Neural progenitor cell (in vitro differentiated cells): Measurements from ENCODE around the gene ACCS.

Experiments
- EZH2 ChIP-seq: fragments of 200-600 bp; sonication (generic); IDR thresholded peaks from 2 replicates; pipeline ENCODE4 v1.6.1; 2017; ENCODE audit warnings: antibody characterized with exemption, mild to moderate bottlenecking, moderate library complexity
- TF ChIP-seq, protein P1 (sequence below): fragments of 200-600 bp; sonication (generic); IDR thresholded peaks from 2 replicates; pipeline ENCODE4 v1.5.1; 2017; ENCODE audit warnings: antibody characterized with exemption, mild to moderate bottlenecking

DNA sequence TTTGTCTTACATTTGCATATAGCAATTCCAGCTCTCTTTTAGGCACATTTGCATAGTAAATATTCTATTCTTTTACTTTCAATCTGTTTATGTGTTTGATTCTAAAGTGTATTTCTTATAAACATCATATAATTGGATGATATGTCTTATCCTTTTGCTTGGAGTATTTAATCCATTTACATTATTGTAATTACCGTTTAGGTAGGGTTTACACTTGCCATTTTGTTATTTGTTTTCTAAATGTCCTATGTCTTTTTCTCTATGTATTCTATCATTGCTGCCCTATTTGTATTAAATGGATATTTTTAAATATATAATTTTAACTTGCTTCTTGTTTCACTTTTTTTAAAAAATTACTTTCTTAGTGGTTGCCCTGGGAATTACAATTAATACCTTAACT, 41.1 kb upstream of the ACCS start:
- TF ChIP-seq, protein P1, sequence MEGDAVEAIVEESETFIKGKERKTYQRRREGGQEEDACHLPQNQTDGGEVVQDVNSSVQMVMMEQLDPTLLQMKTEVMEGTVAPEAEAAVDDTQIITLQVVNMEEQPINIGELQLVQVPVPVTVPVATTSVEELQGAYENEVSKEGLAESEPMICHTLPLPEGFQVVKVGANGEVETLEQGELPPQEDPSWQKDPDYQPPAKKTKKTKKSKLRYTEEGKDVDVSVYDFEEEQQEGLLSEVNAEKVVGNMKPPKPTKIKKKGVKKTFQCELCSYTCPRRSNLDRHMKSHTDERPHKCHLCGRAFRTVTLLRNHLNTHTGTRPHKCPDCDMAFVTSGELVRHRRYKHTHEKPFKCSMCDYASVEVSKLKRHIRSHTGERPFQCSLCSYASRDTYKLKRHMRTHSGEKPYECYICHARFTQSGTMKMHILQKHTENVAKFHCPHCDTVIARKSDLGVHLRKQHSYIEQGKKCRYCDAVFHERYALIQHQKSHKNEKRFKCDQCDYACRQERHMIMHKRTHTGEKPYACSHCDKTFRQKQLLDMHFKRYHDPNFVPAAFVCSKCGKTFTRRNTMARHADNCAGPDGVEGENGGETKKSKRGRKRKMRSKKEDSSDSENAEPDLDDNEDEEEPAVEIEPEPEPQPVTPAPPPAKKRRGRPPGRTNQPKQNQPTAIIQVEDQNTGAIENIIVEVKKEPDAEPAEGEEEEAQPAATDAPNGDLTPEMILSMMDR, result no peak
- TF ChIP-seq EZH2, result no peak
